ENCODE measurements around the gene SLC17A1.

Gene SLC17A1

DNA sequence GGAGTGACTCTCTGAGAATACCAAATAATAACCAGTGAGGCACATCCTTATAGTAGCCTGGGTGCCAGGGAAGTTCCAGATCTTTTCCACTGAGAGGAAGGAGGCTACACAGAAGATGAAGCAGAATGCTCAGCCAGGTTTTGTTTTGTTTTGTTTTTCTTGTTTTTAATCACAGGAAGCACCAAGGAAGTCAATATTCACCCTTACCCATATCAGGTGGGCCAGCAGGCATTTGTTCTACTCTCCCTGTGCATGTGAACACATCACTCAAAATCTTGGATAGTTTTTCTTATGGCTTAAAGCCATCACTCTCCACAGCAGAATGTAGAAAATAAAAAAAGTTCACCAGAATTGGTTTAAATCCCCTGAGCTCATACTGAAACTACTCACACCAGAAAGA, 10.5 kb downstream of the SLC17A1 start:
- Histone ChIP-seq H3K4me3 (ENCODE audit: insufficient read depth in 1 of 2, low read depth in 1 of 2, low read length in 2 of 2) (no peak overlapping the region), H3K36me3 (ENCODE audit: control insufficient read depth in 1 of 2, insufficient read depth in 2 of 2, low read depth in 1 of 2, low read length in 2 of 2) (no peaks in the 10 kb centered on the region), H2AFZ (ENCODE audit: low read depth, low read length) (no peak overlapping the region), H4K91ac (ENCODE audit: low read length) (no peak overlapping the region), H3K4me2 (ENCODE audit: low read length, poor library complexity, severe bottlenecking) (no peak overlapping the region), H3K9me3 (ENCODE audit: control insufficient read depth, low read length) (no peaks in the 10 kb centered on the region), H3K4ac (ENCODE audit: low read depth in 1 of 2, low read length in 2 of 2) (no peak overlapping the region), H2BK120ac (ENCODE audit: low read depth, low read length) (no peak overlapping the region), H2BK12ac (ENCODE audit: low read length in 2 of 2) (no peak overlapping the region), H3K4me1 (ENCODE audit: control insufficient read depth, insufficient read depth, low read depth, low read length) (no peaks in the 10 kb centered on the region), H3K23ac (ENCODE audit: low read length in 2 of 2) (no peak overlapping the region), H2AK5ac (ENCODE audit: low read length, severe bottlenecking) (no peak overlapping the region), H3K27ac (ENCODE audit: low read length, poor library complexity, severe bottlenecking) (no peak overlapping the region), H3K79me1 (replicated peaks; ENCODE audit: low read length, poor library complexity, severe bottlenecking) (no peaks in the 10 kb centered on the region), H3K27me3 (ENCODE audit: control insufficient read depth in 1 of 2, insufficient read depth in 1 of 2, low read length in 2 of 2) (no peaks in the 10 kb centered on the region), H2BK5ac (ENCODE audit: low read depth, low read length, poor library complexity, severe bottlenecking) (no peak overlapping the region), H3K9ac (ENCODE audit: low read length) (no peak overlapping the region), H3K14ac (ENCODE audit: low read length in 2 of 2) (no peak overlapping the region), H2BK15ac (ENCODE audit: low read depth, poor library complexity, severe bottlenecking) (no peak overlapping the region), H4K8ac (ENCODE audit: low read length) (no peak overlapping the region), H3K18ac (ENCODE audit: low read depth in 1 of 2, low read length in 2 of 2) (no peak overlapping the region)
- no peak for DNase-seq

DNA sequence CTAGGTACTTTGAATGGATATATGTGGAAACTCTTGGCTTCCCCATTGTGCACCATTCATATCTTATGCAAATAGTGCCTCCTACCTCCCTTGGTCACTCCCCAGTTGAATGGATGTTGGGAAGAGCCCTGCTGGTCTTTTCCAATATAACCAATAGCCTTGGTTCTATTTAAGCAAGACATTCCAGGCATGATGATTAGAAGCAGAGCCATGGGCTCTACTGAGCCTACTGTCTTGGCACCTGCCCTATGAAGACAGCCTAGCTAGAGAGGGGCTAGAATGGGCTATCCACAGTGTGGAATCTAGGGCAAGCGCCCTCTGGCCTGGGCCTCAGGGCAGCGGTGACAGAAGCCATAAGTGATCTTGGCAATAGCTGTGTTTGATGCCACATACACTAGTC, 15.6 kb downstream of the SLC17A1 start:
- no peak overlapping the region for H3K23ac ChIP-seq (ENCODE audit: low read length in 2 of 2)
- no peak overlapping the region for H2BK5ac ChIP-seq (ENCODE audit: low read depth, low read length, poor library complexity, severe bottlenecking)
- H3K4me3 ChIP-seq (ENCODE audit: insufficient read depth in 1 of 2, low read depth in 1 of 2, low read length in 2 of 2) = no peak overlapping the region
- H3K9ac ChIP-seq (ENCODE audit: low read length) = no peak overlapping the region
- H3K79me1 ChIP-seq (replicated peaks; ENCODE audit: low read length, poor library complexity, severe bottlenecking) = no peaks in the 10 kb centered on the region
- H2BK120ac ChIP-seq (ENCODE audit: low read depth, low read length) = no peak overlapping the region
- no peaks in the 10 kb centered on the region for H3K36me3 ChIP-seq (ENCODE audit: control insufficient read depth in 1 of 2, insufficient read depth in 2 of 2, low read depth in 1 of 2, low read length in 2 of 2)
- no peak overlapping the region for H4K8ac ChIP-seq (ENCODE audit: low read length)
- WGBS = 95% methylated on average over 2 of the region's 2 CpGs
- no peak overlapping the region for H3K4me2 ChIP-seq (ENCODE audit: low read length, poor library complexity, severe bottlenecking)
- H2BK12ac ChIP-seq (ENCODE audit: low read length in 2 of 2) = no peak overlapping the region
- no peak overlapping the region for H4K91ac ChIP-seq (ENCODE audit: low read length)
- H2BK15ac ChIP-seq (ENCODE audit: low read depth, poor library complexity, severe bottlenecking) = no peak overlapping the region
- H2AFZ ChIP-seq (ENCODE audit: low read depth, low read length) = no peak overlapping the region
- H3K27ac ChIP-seq (ENCODE audit: low read length, poor library complexity, severe bottlenecking) = no peak overlapping the region
- H3K18ac ChIP-seq (ENCODE audit: low read depth in 1 of 2, low read length in 2 of 2) = no peak overlapping the region
- no peaks in the 10 kb centered on the region for H3K4me1 ChIP-seq (ENCODE audit: control insufficient read depth, insufficient read depth, low read depth, low read length)
- H3K27me3 ChIP-seq (ENCODE audit: control insufficient read depth in 1 of 2, insufficient read depth in 1 of 2, low read length in 2 of 2) = peaks cover 0 to 16% of the 10 kb centered on the region in 2 experiments
- no peak overlapping the region for H3K14ac ChIP-seq (ENCODE audit: low read length in 2 of 2)
- no peak overlapping the region for H2AK5ac ChIP-seq (ENCODE audit: low read length, severe bottlenecking)
- H3K4ac ChIP-seq (ENCODE audit: low read depth in 1 of 2, low read length in 2 of 2) = no peak overlapping the region
- no peak for DNase-seq
- peaks cover 3% of the 10 kb centered on the region for H3K9me3 ChIP-seq (ENCODE audit: control insufficient read depth, low read length)

DNA sequence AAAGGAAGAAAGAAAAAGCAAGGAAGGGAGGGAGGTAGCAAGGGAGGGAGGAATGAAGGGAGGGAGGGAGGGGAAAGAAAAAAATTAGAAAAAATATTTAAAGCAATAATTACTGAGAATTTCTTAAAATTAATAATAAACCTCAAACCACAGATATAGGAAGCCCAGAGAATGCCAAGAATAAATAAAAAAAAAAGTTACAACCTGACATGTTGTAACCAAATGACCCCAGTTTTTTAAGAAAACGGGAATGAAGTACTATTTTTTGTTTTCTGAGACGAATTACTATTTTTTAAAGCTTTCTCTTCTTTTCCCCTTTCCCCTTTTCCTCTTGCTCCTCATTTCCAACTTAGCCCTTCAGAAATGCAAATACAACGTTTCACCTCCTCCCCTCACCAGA, 16.7 kb downstream of the SLC17A1 start:
- Histone ChIP-seq H3K18ac (ENCODE audit: low read depth in 1 of 2, low read length in 2 of 2) (no peak overlapping the region), H3K4me2 (ENCODE audit: low read length, poor library complexity, severe bottlenecking) (no peak overlapping the region), H3K36me3 (ENCODE audit: control insufficient read depth in 1 of 2, insufficient read depth in 2 of 2, low read depth in 1 of 2, low read length in 2 of 2) (no peaks in the 10 kb centered on the region), H4K91ac (ENCODE audit: low read length) (no peak overlapping the region), H2AFZ (ENCODE audit: low read depth, low read length) (no peak overlapping the region), H2BK15ac (ENCODE audit: low read depth, poor library complexity, severe bottlenecking) (no peak overlapping the region), H3K14ac (ENCODE audit: low read length in 2 of 2) (no peak overlapping the region), H2BK120ac (ENCODE audit: low read depth, low read length) (no peak overlapping the region), H3K4me1 (ENCODE audit: control insufficient read depth, insufficient read depth, low read depth, low read length) (no peaks in the 10 kb centered on the region), H4K8ac (ENCODE audit: low read length) (no peak overlapping the region), H2BK12ac (ENCODE audit: low read length in 2 of 2) (no peak overlapping the region), H3K23ac (ENCODE audit: low read length in 2 of 2) (no peak overlapping the region), H3K27ac (ENCODE audit: low read length, poor library complexity, severe bottlenecking) (no peak overlapping the region), H2BK5ac (ENCODE audit: low read depth, low read length, poor library complexity, severe bottlenecking) (no peak overlapping the region), H3K4me3 (ENCODE audit: insufficient read depth in 1 of 2, low read depth in 1 of 2, low read length in 2 of 2) (no peak overlapping the region), H3K79me1 (replicated peaks; ENCODE audit: low read length, poor library complexity, severe bottlenecking) (no peaks in the 10 kb centered on the region), H2AK5ac (ENCODE audit: low read length, severe bottlenecking) (no peak overlapping the region), H3K27me3 (ENCODE audit: control insufficient read depth in 1 of 2, insufficient read depth in 1 of 2, low read length in 2 of 2) (peaks cover 0 to 16% of the 10 kb centered on the region in 2 experiments), H3K9ac (ENCODE audit: low read length) (no peak overlapping the region), H3K4ac (ENCODE audit: low read depth in 1 of 2, low read length in 2 of 2) (no peak overlapping the region), H3K9me3 (ENCODE audit: control insufficient read depth, low read length) (peaks cover 4% of the 10 kb centered on the region)
- 37% methylated on average over 3 of the region's 3 CpGs for WGBS
- DNase-seq = no peak

DNA sequence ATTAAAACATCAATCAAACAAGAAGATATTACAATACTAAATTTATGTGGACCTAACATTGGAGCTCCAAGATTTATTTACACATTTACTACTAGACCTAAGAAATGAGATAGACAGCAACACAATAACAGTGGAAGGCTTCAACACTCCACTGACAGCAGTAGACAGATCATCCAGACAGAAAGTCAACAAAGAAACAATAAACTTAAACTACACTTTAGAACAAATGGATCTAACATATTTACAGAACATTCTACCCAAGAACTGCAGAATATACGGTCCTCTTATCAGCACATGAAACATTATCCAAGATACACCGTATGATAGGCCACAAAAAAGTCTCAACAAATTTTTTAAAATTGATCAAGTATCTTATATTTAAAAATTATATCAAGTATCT, 27.0 kb downstream of the SLC17A1 start:
- Histone ChIP-seq H3K23ac (ENCODE audit: low read length in 2 of 2) (no peak overlapping the region), H4K8ac (ENCODE audit: low read length) (no peak overlapping the region), H3K27me3 (ENCODE audit: control insufficient read depth in 1 of 2, insufficient read depth in 1 of 2, low read length in 2 of 2) (peaks cover 0 to 2% of the 10 kb centered on the region in 2 experiments), H3K4ac (ENCODE audit: low read depth in 1 of 2, low read length in 2 of 2) (no peak overlapping the region), H3K79me1 (replicated peaks; ENCODE audit: low read length, poor library complexity, severe bottlenecking) (no peaks in the 10 kb centered on the region), H3K4me3 (ENCODE audit: insufficient read depth in 1 of 2, low read depth in 1 of 2, low read length in 2 of 2) (no peak overlapping the region), H3K18ac (ENCODE audit: low read depth in 1 of 2, low read length in 2 of 2) (no peak overlapping the region), H3K4me2 (ENCODE audit: low read length, poor library complexity, severe bottlenecking) (no peak overlapping the region), H3K27ac (ENCODE audit: low read length, poor library complexity, severe bottlenecking) (no peak overlapping the region), H3K4me1 (ENCODE audit: control insufficient read depth, insufficient read depth, low read depth, low read length) (no peaks in the 10 kb centered on the region), H3K9me3 (ENCODE audit: control insufficient read depth, low read length) (no peaks in the 10 kb centered on the region), H3K36me3 (ENCODE audit: control insufficient read depth in 1 of 2, insufficient read depth in 2 of 2, low read depth in 1 of 2, low read length in 2 of 2) (no peaks in the 10 kb centered on the region), H2BK15ac (ENCODE audit: low read depth, poor library complexity, severe bottlenecking) (no peak overlapping the region), H2BK12ac (ENCODE audit: low read length in 2 of 2) (no peak overlapping the region), H2BK120ac (ENCODE audit: low read depth, low read length) (no peak overlapping the region), H2AK5ac (ENCODE audit: low read length, severe bottlenecking) (no peak overlapping the region), H3K14ac (ENCODE audit: low read length in 2 of 2) (no peak overlapping the region), H2AFZ (ENCODE audit: low read depth, low read length) (no peak overlapping the region), H3K9ac (ENCODE audit: low read length) (no peak overlapping the region), H4K91ac (ENCODE audit: low read length) (no peak overlapping the region), H2BK5ac (ENCODE audit: low read depth, low read length, poor library complexity, severe bottlenecking) (no peak overlapping the region)
- DNase-seq = no peak
- 75% methylated on average over 1 of the region's 2 CpGs for WGBS

Data from mesenchymal stem cell (in vitro differentiated cells and primary cell).